Gastrocnemius medialis (tissue), 4 donors: ENCODE data around the gene EXOSC10. TPM values are rescaled to one million over a fixed set of nuclear protein-coding genes. Genes with fewer than 3 reads are reported as not detected.
"Not testable (repeated sequence)": the region's sequence is repeated elsewhere in the genome, so short reads cannot be mapped to it uniquely, and the experiment has no call there.

ENCODE experiments used
- ATAC-seq, 2 donors: fragments of 150-250 bp; one replicate each; pipeline ENCODE4 v1.9.1; 2016
- DNase-seq, 2 donors: peaks; one replicate each; pipeline ENCODE4 v3.0.0-alpha.2; 2019
- H3K27ac ChIP-seq, 4 donors: fragments of 200-600 bp; sonication (generic); 1 replicate in 1 of 4; 2 replicates in 3 of 4; pipeline ENCODE4 v1.5.1; 2016 to 2018; ENCODE audit warnings: mild to moderate bottlenecking in 2 of 4, moderate library complexity in 1 of 4
- H3K27me3 ChIP-seq, 3 donors: fragments of 200-600 bp; sonication (generic) in 2 of 3; 1 replicate in 1 of 3; 2 replicates in 2 of 3; pipeline versions ENCODE4 v1.5.1 to v1.6.0; 2016 to 2019; ENCODE audit warnings: mild to moderate bottlenecking in 1 of 3, moderate library complexity in 1 of 3
- H3K36me3 ChIP-seq, 2 donors: fragments of 200-600 bp; sonication (generic) in 1 of 2; one replicate each; pipeline ENCODE4 v1.5.1; 2017 to 2018
- H3K4me1 ChIP-seq, 2 donors: fragments of 200-600 bp; sonication (generic) in 1 of 2; one replicate each; pipeline ENCODE4 v1.5.1; 2016 to 2017; ENCODE audit warnings: mild to moderate bottlenecking in 2 of 2
- H3K4me3 ChIP-seq, 4 donors: fragments of 200-600 bp; sonication (generic) in 3 of 4; 1 replicate in 1 of 4; 2 replicates in 3 of 4; pipeline ENCODE4 v1.5.1; 2016 to 2019; ENCODE audit warnings: mild to moderate bottlenecking in 2 of 4
- H3K9me3 ChIP-seq, 3 donors: fragments of 200-600 bp; sonication (generic) in 2 of 3; 1 replicate in 1 of 3; 2 replicates in 2 of 3; pipeline ENCODE4 v1.5.1; 2016 to 2019
- CTCF ChIP-seq, 5 experiments: fragments of 450-650 bp in 3 of 5; fragments of 200-600 bp in 2 of 5; sonication (generic) in 2 of 5; IDR thresholded peaks in 4 of 5; conservative IDR thresholded peaks in 1 of 5; 1 replicate in 4 of 5; 2 replicates in 1 of 5; pipeline ENCODE4 v1.5.1; 2016 to 2019; ENCODE audit warnings: antibody characterized with exemption in 5 of 5, mild to moderate bottlenecking in 3 of 5, moderate library complexity in 3 of 5
- POLR2A ChIP-seq, 2 donors: fragments of 450-650 bp; IDR thresholded peaks; one replicate each; pipeline ENCODE4 v1.6.1; 2017; ENCODE audit warnings: antibody characterized with exemption in 2 of 2, mild to moderate bottlenecking in 2 of 2, moderate library complexity in 2 of 2
- in situ Hi-C, 4 donors: fragments of 200-750 bp; cut with MboI; loops; one replicate each; pipeline versions ENCODE4 v1.15.0 to v1.8.0; 2017; ENCODE audit warnings: low sequenced_read_pairs in 4 of 4
- intact Hi-C: fragments of 100-400 bp; cut with DNase I; formaldehyde crosslinking; loops from one replicate; pipeline ENCODE4 v1.15.1; 2023; ENCODE audit warnings: low total_unique reads
- total RNA-seq, 4 donors: library from RNA; depleted of rRNA; stranded (reverse); fragments of >200 nt; gene quantifications; one replicate each; pipeline versions ENCODE4 v1.1.0 to v1.2.3, GENCODE V29; 2016

Gene EXOSC10
- total RNA-seq, 4 donors from 2014 or later, result 26.5 to 44.4 (median 40.3) TPM

- intact Hi-C loops, result no loop called here
- TF ChIP-seq CTCF (IDR thresholded peaks at IDR 0.05 in 4 of 5, conservative IDR thresholded peaks at IDR 0.05 in 1 of 5) (no peak), POLR2A (IDR thresholded peaks at IDR 0.05) (no peak)
- no peak for DNase-seq
Measured at GRCh38 chr1:11067716-11068599, 31.7 kb downstream of the EXOSC10 start.

GRCh38 chr1:11065796-11066195 is 33.9 kb downstream of the EXOSC10 start:
- ATAC-seq (no peak), DNase-seq (no peak)
- Histone ChIP-seq H3K27ac (no peak overlapping the region), H3K27me3 (no peaks in the 10 kb centered on the region), H3K4me1 (peaks cover 6 to 9% of the 10 kb centered on the region in 2 donors), H3K36me3 (peaks cover 0 to 60% of the 10 kb centered on the region in 2 donors), H3K9me3 (no peaks in the 10 kb centered on the region), H3K4me3 (no peak overlapping the region)
- intact Hi-C loops, result no loop called here
- in situ Hi-C loops, result no loop called here
- TF ChIP-seq CTCF (IDR thresholded peaks at IDR 0.05 in 4 of 5, conservative IDR thresholded peaks at IDR 0.05 in 1 of 5) (no peak), POLR2A (IDR thresholded peaks at IDR 0.05) (no peak)

More at GRCh38 chr1:11067716-11068599, 31.7 kb downstream of the EXOSC10 start:
- H3K9me3 ChIP-seq, result no peaks in the 10 kb centered on the region
- H3K27ac ChIP-seq, result no peak overlapping the region
- no peak for ATAC-seq
- H3K4me3 ChIP-seq, result no peak overlapping the region
- H3K36me3 ChIP-seq, result peaks cover 3 to 82% of the 10 kb centered on the region in 2 donors
- in situ Hi-C loops, result no loop called here
- H3K27me3 ChIP-seq, result no peaks in the 10 kb centered on the region
- H3K4me1 ChIP-seq, result no peaks in the 10 kb centered on the region

GRCh38 chr1:11064942-11065341 is 34.7 kb downstream of the EXOSC10 start:
- peaks cover 0 to 54% of the 10 kb centered on the region in 2 donors for H3K36me3 ChIP-seq
- ATAC-seq (no peak), DNase-seq (no peak)
- no peak overlapping the region for H3K4me3 ChIP-seq
- H3K27ac ChIP-seq, result no peak overlapping the region
- intact Hi-C loops (no loop called here), in situ Hi-C loops (no loop called here)
- TF ChIP-seq CTCF (IDR thresholded peaks at IDR 0.05 in 4 of 5, conservative IDR thresholded peaks at IDR 0.05 in 1 of 5), result no peak
- TF ChIP-seq POLR2A (IDR thresholded peaks at IDR 0.05), result no peak
- H3K4me1 ChIP-seq, result peaks cover 9 to 11% of the 10 kb centered on the region in 2 donors
- no peaks in the 10 kb centered on the region for H3K9me3 ChIP-seq
- no peaks in the 10 kb centered on the region for H3K27me3 ChIP-seq

- H3K27ac ChIP-seq, H3K27me3 ChIP-seq, DNase-seq, in situ Hi-C loops, ATAC-seq, intact Hi-C loops, H3K9me3 ChIP-seq, H3K4me3 ChIP-seq: not testable (repeated sequence)
- Histone ChIP-seq H3K36me3 (peaks cover 0 to 45% of the 10 kb centered on the region in 2 donors), H3K4me1 (peaks cover 14% of the 10 kb centered on the region in 2 donors)
Measured at GRCh38 chr1:11063937-11064537, 35.6 kb downstream of the EXOSC10 start.

GRCh38 chr1:11062965-11063401 is 36.7 kb downstream of the EXOSC10 start:
- in situ Hi-C loops, result no loop called here
- no peak for ATAC-seq
- H3K27ac ChIP-seq, result no peak overlapping the region
- DNase-seq, result no peak
- no peaks in the 10 kb centered on the region for H3K27me3 ChIP-seq
- H3K9me3 ChIP-seq, result no peaks in the 10 kb centered on the region
- no peak overlapping the region for H3K4me3 ChIP-seq
- intact Hi-C loops, result no loop called here
- H3K4me1 ChIP-seq, result peaks cover 18 to 19% of the 10 kb centered on the region in 2 donors
- TF ChIP-seq CTCF (IDR thresholded peaks at IDR 0.05 in 4 of 5, conservative IDR thresholded peaks at IDR 0.05 in 1 of 5) (no peak), POLR2A (IDR thresholded peaks at IDR 0.05) (no peak)
- H3K36me3 ChIP-seq, result peaks cover 0 to 34% of the 10 kb centered on the region in 2 donors
